OCI-LY3 (cell line): ENCODE results near the gene TTYH2.

Source experiments
- CTCF ChIP-seq: fragments of 200-600, 300-600 bp; sonication (generic); IDR thresholded peaks from 2 replicates; pipeline ENCODE4 v1.5.1; 2014; ENCODE audit warnings: antibody characterized with exemption, low read length, low read depth
- EZH2phosphoT487 ChIP-seq: fragments of 200-600 bp; shearing (Covaris generic); IDR thresholded peaks from 2 replicates; pipeline ENCODE4 v1.6.1; 2018; ENCODE audit warnings: antibody characterized with exemption, mixed run types, low read depth

- no peak for TF ChIP-seq CTCF
- TF ChIP-seq EZH2phosphoT487 = no peak
Observed at GRCh38 chr17:74295625-74296547, 82.5 kb downstream of the TTYH2 start.
